Measurements from ENCODE around the gene MOSPD2. TPM values are rescaled to one million over a fixed set of nuclear protein-coding genes. Genes with fewer than 3 reads are reported as not detected.

Gene MOSPD2
- total RNA-seq, 1 experiment from 2014 or later: 6.4 TPM

DNA sequence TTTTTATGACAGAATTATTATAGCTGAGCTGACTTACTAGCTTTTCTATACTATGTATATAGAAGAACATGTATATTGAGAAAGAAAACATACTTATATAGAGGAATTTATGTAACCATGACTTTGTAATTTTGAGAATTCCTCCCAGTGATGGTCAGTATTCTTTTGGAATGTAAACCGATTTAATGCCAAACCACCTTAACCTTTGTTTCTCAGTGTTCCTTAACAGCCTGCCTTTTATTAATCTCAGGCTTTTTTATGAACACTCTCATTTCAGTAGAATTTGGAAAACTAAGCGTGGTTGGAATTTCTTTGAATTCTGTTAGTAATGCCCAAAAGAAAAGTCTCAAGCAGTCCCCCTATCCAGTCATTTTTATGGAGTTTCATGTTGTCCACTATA is 47.0 kb downstream of the MOSPD2 start:
- Histone ChIP-seq H3T11ph (ENCODE audit: low read length) (no peak overlapping the region), H2BK120ac (ENCODE audit: low read depth, low read length, poor library complexity, severe bottlenecking) (no peak overlapping the region), H2BK20ac (ENCODE audit: low read depth, low read length, poor library complexity, severe bottlenecking) (no peak overlapping the region), H2BK12ac (ENCODE audit: insufficient read length, low read depth, low read length) (no peak overlapping the region), H4K91ac (ENCODE audit: insufficient read length, low read depth, low read length) (no peak overlapping the region), H3K23ac (ENCODE audit: insufficient read length, low read depth, low read length) (no peak overlapping the region), H3K14ac (ENCODE audit: insufficient read depth, low read length) (no peak overlapping the region), H3K9me3 (ENCODE audit: control insufficient read depth, low read depth, low read length) (peaks cover 9% of the 10 kb centered on the region), H2AK5ac (ENCODE audit: insufficient read length, low read length) (no peak overlapping the region), H3K27me3 (ENCODE audit: insufficient read depth, low read length) (no peaks in the 10 kb centered on the region), H3K79me2 (ENCODE audit: insufficient read depth, low read length) (no peaks in the 10 kb centered on the region), H4K5ac (ENCODE audit: insufficient read length, low read depth, low read length) (no peak overlapping the region), H3K23me2 (ENCODE audit: insufficient read length, low read depth, low read length, poor library complexity, severe bottlenecking) (no peaks in the 10 kb centered on the region), H4K8ac (replicated peaks; ENCODE audit: insufficient read length, low read depth, low read length) (no peak overlapping the region), H2BK5ac (ENCODE audit: insufficient read length, low read length) (no peak overlapping the region), H3K4me1 (ENCODE audit: insufficient read depth, low read length) (no peaks in the 10 kb centered on the region), H2BK15ac (ENCODE audit: low read depth, low read length) (no peak overlapping the region), H3K56ac (ENCODE audit: insufficient read length, low read depth, low read length) (no peak overlapping the region), H3K4ac (ENCODE audit: low read depth, low read length) (no peak overlapping the region), H4K20me1 (ENCODE audit: control insufficient read depth, insufficient read depth, insufficient read length) (no peaks in the 10 kb centered on the region), H3K79me1 (ENCODE audit: insufficient read depth, low read depth, low read length, poor library complexity, severe bottlenecking) (no peaks in the 10 kb centered on the region), H3K9ac (ENCODE audit: extremely low read depth, insufficient read length, low read length) (no peak overlapping the region), H3K4me2 (ENCODE audit: insufficient read depth, insufficient read length, low read length) (no peak overlapping the region), H2AFZ (ENCODE audit: low read length) (no peak overlapping the region), H3K27ac (ENCODE audit: insufficient read length, low read depth, low read length) (no peak overlapping the region), H3K18ac (ENCODE audit: insufficient read length, low read depth, low read length) (no peak overlapping the region)
- TF ChIP-seq, protein P1, sequence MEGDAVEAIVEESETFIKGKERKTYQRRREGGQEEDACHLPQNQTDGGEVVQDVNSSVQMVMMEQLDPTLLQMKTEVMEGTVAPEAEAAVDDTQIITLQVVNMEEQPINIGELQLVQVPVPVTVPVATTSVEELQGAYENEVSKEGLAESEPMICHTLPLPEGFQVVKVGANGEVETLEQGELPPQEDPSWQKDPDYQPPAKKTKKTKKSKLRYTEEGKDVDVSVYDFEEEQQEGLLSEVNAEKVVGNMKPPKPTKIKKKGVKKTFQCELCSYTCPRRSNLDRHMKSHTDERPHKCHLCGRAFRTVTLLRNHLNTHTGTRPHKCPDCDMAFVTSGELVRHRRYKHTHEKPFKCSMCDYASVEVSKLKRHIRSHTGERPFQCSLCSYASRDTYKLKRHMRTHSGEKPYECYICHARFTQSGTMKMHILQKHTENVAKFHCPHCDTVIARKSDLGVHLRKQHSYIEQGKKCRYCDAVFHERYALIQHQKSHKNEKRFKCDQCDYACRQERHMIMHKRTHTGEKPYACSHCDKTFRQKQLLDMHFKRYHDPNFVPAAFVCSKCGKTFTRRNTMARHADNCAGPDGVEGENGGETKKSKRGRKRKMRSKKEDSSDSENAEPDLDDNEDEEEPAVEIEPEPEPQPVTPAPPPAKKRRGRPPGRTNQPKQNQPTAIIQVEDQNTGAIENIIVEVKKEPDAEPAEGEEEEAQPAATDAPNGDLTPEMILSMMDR (conservative IDR thresholded peaks at IDR 0.05): no peak
- peaks cover 57 to 61% of the 10 kb centered on the region in 2 experiments for H3K9me3 Mint-ChIP-seq
- no peak overlapping the region for H3K4me3 Mint-ChIP-seq
- DNase-seq: no peak
- H3K4me1 Mint-ChIP-seq: peaks cover 2 to 3% of the 10 kb centered on the region in 2 experiments; a peak in 2 of 4 replicates
- WGBS (ENCODE audit: extremely low coverage, insufficient read length, low lambda C conversion rate): no CpG with 5 or more reads among the region's 2 CpGs
- no peak overlapping the region for H3K27ac Mint-ChIP-seq
- peaks cover 6 to 30% (median 14%) of the 10 kb centered on the region in 3 experiments; a peak in 5 of 7 replicates for H3K36me3 Mint-ChIP-seq (ENCODE audit: insufficient read depth in 1 of 3, low read depth in 3 of 3)
- H3K27me3 Mint-ChIP-seq (ENCODE audit: low read depth): no peaks in the 10 kb centered on the region

Measured in H9 (cell line).